Thyroid gland (tissue), 4 donors: ENCODE data around the gene RAD9A. TPM values are rescaled to one million over a fixed set of nuclear protein-coding genes. Genes with fewer than 3 reads are reported as not detected.

Experiments
- DNase-seq, 2 donors: peaks; one replicate each; pipeline ENCODE4 v3.0.0-alpha.2; 2019
- H3K27ac ChIP-seq, 3 donors: fragments of 200-600 bp; sonication (generic); 1 replicate in 2 of 3; 2 replicates in 1 of 3; pipeline ENCODE4 v1.5.1; 2016 to 2019; ENCODE audit warnings: mild to moderate bottlenecking in 1 of 3, moderate library complexity in 1 of 3
- H3K27me3 ChIP-seq: fragments of 200-600 bp; sonication (generic); one replicate; pipeline ENCODE4 v1.5.1; 2019
- H3K36me3 ChIP-seq, 2 donors: fragments of 200-600 bp; sonication (generic); one replicate each; pipeline ENCODE4 v1.5.1; 2016 to 2019
- H3K4me1 ChIP-seq, 2 donors: fragments of 200-600 bp; sonication (generic); one replicate each; pipeline ENCODE4 v1.5.1; 2017 to 2019
- H3K4me3 ChIP-seq, 3 donors: fragments of 200-600 bp; sonication (generic); replicated peaks in 1 of 3; 1 replicate in 2 of 3; 2 replicates in 1 of 3; pipeline ENCODE4 v1.5.1; 2016; ENCODE audit warnings: mild to moderate bottlenecking in 1 of 3
- H3K9me3 ChIP-seq: fragments of 200-600 bp; sonication (generic); one replicate; pipeline ENCODE4 v1.5.1; 2017
- CTCF ChIP-seq, 6 experiments: fragments of 200-600 bp in 3 of 6; fragments of 450-650 bp in 3 of 6; sonication (generic) in 3 of 6; IDR thresholded peaks; one replicate each; pipeline ENCODE4 v1.5.1; 2016 to 2019; ENCODE audit warnings: antibody characterized with exemption in 6 of 6, mild to moderate bottlenecking in 2 of 6, inconsistent platforms in 1 of 6, moderate library complexity in 1 of 6
- POLR2A ChIP-seq, 2 donors: fragments of 450-650 bp; IDR thresholded peaks; one replicate each; pipeline ENCODE4 v1.6.1; 2017; ENCODE audit warnings: antibody characterized with exemption in 2 of 2, mild to moderate bottlenecking in 2 of 2, moderate library complexity in 1 of 2
- WGBS, 2 donors: methylation state at CpG; one replicate each; pipeline ENCODE4 v1.1.5; 2017; 5-methylcytosine and 5-hydroxymethylcytosine counted together
- intact Hi-C: fragments of 100-400 bp; cut with DNase I; formaldehyde crosslinking; loops from one replicate; pipeline ENCODE4 v1.15.1; 2023
- total RNA-seq, 4 donors: library from RNA; depleted of rRNA; stranded (reverse); fragments of >200 nt; gene quantifications; one replicate each; pipeline ENCODE4 v1.2.3, GENCODE V29; 2016

Gene RAD9A
- total RNA-seq, 4 donors from 2014 or later, result 22.7 to 38.0 (median 31.0) TPM

GRCh38 chr11:67437809-67438157, 46.0 kb downstream of the RAD9A start:
- 73 to 83% methylated on average over 3 of the region's 3 CpGs for whole genome bisulfite sequencing, 2 donors
- Histone ChIP-seq H3K4me3 (no peak overlapping the region), H3K4me1 (peaks cover 5 to 31% of the 10 kb centered on the region in 2 donors)

GRCh38 chr11:67438158-67438902, 46.5 kb downstream of the RAD9A start:
- Histone ChIP-seq H3K36me3 (peaks cover 28 to 33% of the 10 kb centered on the region in 2 donors), H3K27me3 (no peaks in the 10 kb centered on the region), H3K4me3 (no peak overlapping the region), H3K27ac (no peak overlapping the region), H3K9me3 (no peaks in the 10 kb centered on the region), H3K4me1 (peaks cover 5 to 31% of the 10 kb centered on the region in 2 donors)
- DNase-seq, result no peak
- TF ChIP-seq POLR2A (IDR thresholded peaks at IDR 0.05), result no peak
- TF ChIP-seq CTCF (IDR thresholded peaks at IDR 0.05), result no peak
- 74 to 90% methylated on average over 14 to 22 of the region's 41 CpGs for WGBS, 2 donors
- intact Hi-C loops, result no loop called here

More at GRCh38 chr11:67437809-67438157, 46.0 kb downstream of the RAD9A start:
- peaks cover 33 to 38% of the 10 kb centered on the region in 2 donors for H3K36me3 ChIP-seq
- no peaks in the 10 kb centered on the region for H3K9me3 ChIP-seq
- H3K27me3 ChIP-seq, result no peaks in the 10 kb centered on the region
- intact Hi-C loops, result no loop called here
- TF ChIP-seq CTCF (IDR thresholded peaks at IDR 0.05) (no peak), POLR2A (IDR thresholded peaks at IDR 0.05) (no peak)
- H3K27ac ChIP-seq, result no peak overlapping the region
- DNase-seq, result no peak

GRCh38 chr11:67439321-67440228, 47.8 kb downstream of the RAD9A start:
- H3K27ac ChIP-seq, result peak overlapping the region in 1 of 3 donors; percentile 24
- 76 to 80% methylated on average over 26 to 29 of the region's 31 CpGs for WGBS, 2 donors

GRCh38 chr11:67440229-67441097, 48.7 kb downstream of the RAD9A start:
- peak overlapping the region in 1 of 3 donors; percentile 24 for H3K27ac ChIP-seq
- no peak overlapping the region for H3K4me3 ChIP-seq
- no peak for DNase-seq
- H3K27me3 ChIP-seq, result no peaks in the 10 kb centered on the region
- TF ChIP-seq POLR2A (IDR thresholded peaks at IDR 0.05) (no peak), CTCF (IDR thresholded peaks at IDR 0.05) (no peak)
- intact Hi-C loops, result no loop called here
- H3K9me3 ChIP-seq, result no peaks in the 10 kb centered on the region
- H3K4me1 ChIP-seq, result peaks cover 10 to 37% of the 10 kb centered on the region in 2 donors
- H3K36me3 ChIP-seq, result peaks cover 11 to 12% of the 10 kb centered on the region in 2 donors
- 79 to 85% methylated on average over 9 to 16 of the region's 17 CpGs for WGBS, 2 donors

More at GRCh38 chr11:67439321-67440228, 47.8 kb downstream of the RAD9A start:
- Histone ChIP-seq H3K4me1 (peaks cover 10 to 36% of the 10 kb centered on the region in 2 donors), H3K27me3 (no peaks in the 10 kb centered on the region), H3K9me3 (no peaks in the 10 kb centered on the region), H3K36me3 (peaks cover 17 to 20% of the 10 kb centered on the region in 2 donors), H3K4me3 (no peak overlapping the region)
- DNase-seq, result peak; percentile 55 to 56
- no peak for TF ChIP-seq POLR2A (IDR thresholded peaks at IDR 0.05)
- peak in 1 of 6 experiments; percentile 12 for TF ChIP-seq CTCF (IDR thresholded peaks at IDR 0.05)
- intact Hi-C loops, result no loop called here
